Measurements from ENCODE around the gene HTR1A.

GRCh38 chr5:63911871-63912270 lies 50.4 kb downstream of the HTR1A start:
- TF ChIP-seq EZH2phosphoT487 (IDR thresholded peaks at IDR 0.05; ENCODE audit: insufficient read depth, low read depth) (no peak), EZH2 (IDR thresholded peaks at IDR 0.05; ENCODE audit: insufficient read depth, poor library complexity, severe bottlenecking) (no peak)
